ENCODE results near the gene MIR17HG. TPM values are rescaled to one million over a fixed set of nuclear protein-coding genes. Genes with fewer than 3 reads are reported as not detected.

The MIR17HG gene
- total and polyA plus RNA-seq, 2 donors (not counting 1 experiment from before 2014, with no cell fraction given), result 0.42 to 3.3 TPM

DNA sequence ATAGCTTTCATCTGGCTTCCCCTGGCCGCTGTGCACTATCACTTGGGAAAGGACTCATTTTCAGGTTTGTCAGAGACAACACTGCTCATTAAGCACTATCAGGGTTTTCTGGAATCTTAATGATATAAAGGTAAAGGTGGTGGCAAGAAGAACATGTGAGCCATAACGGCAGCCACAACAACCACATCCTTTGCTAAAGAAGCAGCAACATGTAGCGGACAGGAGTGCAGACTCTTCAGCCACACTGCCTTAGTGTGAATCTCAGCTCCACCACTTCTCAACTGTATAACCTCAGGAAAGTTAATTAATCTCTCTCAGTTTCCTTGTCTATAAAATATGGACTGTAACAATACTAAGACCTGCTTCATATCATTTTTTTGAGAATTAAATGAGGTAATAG is 24.1 kb upstream of the MIR17HG start:
- TF ChIP-seq, protein P1, sequence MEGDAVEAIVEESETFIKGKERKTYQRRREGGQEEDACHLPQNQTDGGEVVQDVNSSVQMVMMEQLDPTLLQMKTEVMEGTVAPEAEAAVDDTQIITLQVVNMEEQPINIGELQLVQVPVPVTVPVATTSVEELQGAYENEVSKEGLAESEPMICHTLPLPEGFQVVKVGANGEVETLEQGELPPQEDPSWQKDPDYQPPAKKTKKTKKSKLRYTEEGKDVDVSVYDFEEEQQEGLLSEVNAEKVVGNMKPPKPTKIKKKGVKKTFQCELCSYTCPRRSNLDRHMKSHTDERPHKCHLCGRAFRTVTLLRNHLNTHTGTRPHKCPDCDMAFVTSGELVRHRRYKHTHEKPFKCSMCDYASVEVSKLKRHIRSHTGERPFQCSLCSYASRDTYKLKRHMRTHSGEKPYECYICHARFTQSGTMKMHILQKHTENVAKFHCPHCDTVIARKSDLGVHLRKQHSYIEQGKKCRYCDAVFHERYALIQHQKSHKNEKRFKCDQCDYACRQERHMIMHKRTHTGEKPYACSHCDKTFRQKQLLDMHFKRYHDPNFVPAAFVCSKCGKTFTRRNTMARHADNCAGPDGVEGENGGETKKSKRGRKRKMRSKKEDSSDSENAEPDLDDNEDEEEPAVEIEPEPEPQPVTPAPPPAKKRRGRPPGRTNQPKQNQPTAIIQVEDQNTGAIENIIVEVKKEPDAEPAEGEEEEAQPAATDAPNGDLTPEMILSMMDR (conservative IDR thresholded peaks at IDR 0.05 in 1 of 2, IDR thresholded peaks at IDR 0.05 in 1 of 2; ENCODE audit: low read depth in 1 of 2, low read length in 2 of 2), result no peak
- no peak for TF ChIP-seq EZH2 (IDR thresholded peaks at IDR 0.05; ENCODE audit: low read length, missing control alignments)
- Histone ChIP-seq H3K4me1 (ENCODE audit: control insufficient read depth, extremely low read depth, insufficient read depth, low read length) (no peaks in the 10 kb centered on the region), H3K36me3 (ENCODE audit: control insufficient read depth, insufficient read depth, low read length) (no peaks in the 10 kb centered on the region), H3K27ac (ENCODE audit: insufficient read depth, low read length) (no peak overlapping the region), H4K20me1 (ENCODE audit: control insufficient read depth, extremely low read depth, insufficient read depth, low read length) (no peaks in the 10 kb centered on the region), H3K9me3 (ENCODE audit: control insufficient read depth, insufficient read depth, low read depth, low read length) (no peaks in the 10 kb centered on the region), H3K4me3 (replicated peaks in 1 of 4; ENCODE audit: control extremely low read depth in 1 of 4, insufficient read depth in 1 of 4, low read depth in 3 of 4, low read length in 4 of 4) (no peak overlapping the region), H3K4me2 (ENCODE audit: extremely low read depth, insufficient read depth, low read length) (no peak overlapping the region), H3K27me3 (ENCODE audit: control insufficient read depth, insufficient read depth, low read length) (no peaks in the 10 kb centered on the region), H3K9ac (ENCODE audit: insufficient read depth, low read length) (no peak overlapping the region), H3K79me2 (ENCODE audit: control insufficient read depth, insufficient read depth, low read length) (no peaks in the 10 kb centered on the region), H2AFZ (ENCODE audit: low read length) (no peak overlapping the region)
- DNase-seq (ENCODE audit: low read depth in 2 of 2), result no peak

DNA sequence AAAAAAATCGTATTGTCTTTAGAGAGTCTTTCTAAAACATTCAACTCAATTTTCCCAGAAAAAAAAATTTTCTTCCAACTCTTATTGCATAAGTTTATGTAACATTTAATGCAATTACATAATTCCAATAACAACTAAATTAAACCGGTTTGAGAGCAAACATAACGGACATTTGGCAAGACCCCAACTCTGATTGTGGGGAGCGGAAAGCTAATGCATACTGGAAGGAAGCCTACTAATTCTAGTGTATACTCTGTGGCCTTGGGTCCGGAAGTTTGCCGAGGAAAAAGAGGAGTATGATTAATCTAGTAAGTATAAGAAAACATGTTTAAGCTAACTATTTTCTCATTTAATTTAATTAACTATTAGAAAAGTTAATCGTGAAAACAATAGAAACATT is 21.3 kb upstream of the MIR17HG start:
- Histone ChIP-seq H3K4me1 (ENCODE audit: control insufficient read depth, extremely low read depth, insufficient read depth, low read length) (no peaks in the 10 kb centered on the region), H4K20me1 (ENCODE audit: control insufficient read depth, extremely low read depth, insufficient read depth, low read length) (no peaks in the 10 kb centered on the region), H3K36me3 (ENCODE audit: control insufficient read depth, insufficient read depth, low read length) (no peaks in the 10 kb centered on the region), H3K79me2 (ENCODE audit: control insufficient read depth, insufficient read depth, low read length) (no peaks in the 10 kb centered on the region), H3K27me3 (ENCODE audit: control insufficient read depth, insufficient read depth, low read length) (no peaks in the 10 kb centered on the region), H3K4me2 (ENCODE audit: extremely low read depth, insufficient read depth, low read length) (no peak overlapping the region), H3K27ac (ENCODE audit: insufficient read depth, low read length) (no peak overlapping the region), H2AFZ (ENCODE audit: low read length) (no peak overlapping the region), H3K9me3 (ENCODE audit: control insufficient read depth, insufficient read depth, low read depth, low read length) (no peaks in the 10 kb centered on the region), H3K9ac (ENCODE audit: insufficient read depth, low read length) (no peak overlapping the region), H3K4me3 (replicated peaks in 1 of 4; ENCODE audit: control extremely low read depth in 1 of 4, insufficient read depth in 1 of 4, low read depth in 3 of 4, low read length in 4 of 4) (no peak overlapping the region)
- TF ChIP-seq, protein P1 (conservative IDR thresholded peaks at IDR 0.05 in 1 of 2, IDR thresholded peaks at IDR 0.05 in 1 of 2; ENCODE audit: low read depth in 1 of 2, low read length in 2 of 2), result no peak
- no peak for TF ChIP-seq EZH2 (IDR thresholded peaks at IDR 0.05; ENCODE audit: low read length, missing control alignments)
- DNase-seq (ENCODE audit: low read depth in 2 of 2), result no peak

DNA sequence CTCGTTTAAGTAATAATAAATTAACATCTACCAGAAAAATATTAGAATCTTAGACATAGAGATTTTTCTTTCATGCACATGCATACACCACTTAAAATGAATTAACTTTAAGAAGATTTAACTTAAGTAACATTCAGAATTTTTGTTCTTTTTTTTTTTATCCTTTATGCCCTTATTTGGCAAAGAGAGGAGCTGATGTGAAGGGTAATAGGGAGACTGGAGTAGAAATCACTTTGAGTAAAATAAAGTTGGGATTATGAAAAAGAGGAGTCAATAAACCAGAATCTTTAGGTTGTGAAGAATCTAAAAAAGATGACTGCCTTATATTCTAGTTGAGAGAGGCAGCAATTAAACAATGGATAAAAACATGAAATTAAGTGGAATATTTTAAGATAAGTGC is 18.8 kb upstream of the MIR17HG start:
- no peaks in the 10 kb centered on the region for H3K79me2 ChIP-seq (ENCODE audit: control insufficient read depth, insufficient read depth, low read length)
- no peak overlapping the region for H3K4me3 ChIP-seq (replicated peaks in 1 of 4; ENCODE audit: control extremely low read depth in 1 of 4, insufficient read depth in 1 of 4, low read depth in 3 of 4, low read length in 4 of 4)
- H3K9ac ChIP-seq (ENCODE audit: insufficient read depth, low read length), result no peak overlapping the region
- H3K36me3 ChIP-seq (ENCODE audit: control insufficient read depth, insufficient read depth, low read length), result no peaks in the 10 kb centered on the region
- no peaks in the 10 kb centered on the region for H3K4me1 ChIP-seq (ENCODE audit: control insufficient read depth, extremely low read depth, insufficient read depth, low read length)
- H3K4me2 ChIP-seq (ENCODE audit: extremely low read depth, insufficient read depth, low read length), result no peak overlapping the region
- no peaks in the 10 kb centered on the region for H3K9me3 ChIP-seq (ENCODE audit: control insufficient read depth, insufficient read depth, low read depth, low read length)
- no peaks in the 10 kb centered on the region for H4K20me1 ChIP-seq (ENCODE audit: control insufficient read depth, extremely low read depth, insufficient read depth, low read length)
- no peak overlapping the region for H2AFZ ChIP-seq (ENCODE audit: low read length)
- H3K27me3 ChIP-seq (ENCODE audit: control insufficient read depth, insufficient read depth, low read length), result no peaks in the 10 kb centered on the region
- DNase-seq (ENCODE audit: low read depth in 2 of 2), result no peak
- TF ChIP-seq, protein P1 (conservative IDR thresholded peaks at IDR 0.05 in 1 of 2, IDR thresholded peaks at IDR 0.05 in 1 of 2; ENCODE audit: low read depth in 1 of 2, low read length in 2 of 2), result no peak
- TF ChIP-seq EZH2 (IDR thresholded peaks at IDR 0.05; ENCODE audit: low read length, missing control alignments), result no peak
- H3K27ac ChIP-seq (ENCODE audit: insufficient read depth, low read length), result no peak overlapping the region

Data from fibroblast of lung (primary cell).